Measurements from ENCODE around the gene KIF5C. TPM values are rescaled to one million over a fixed set of nuclear protein-coding genes. Genes with fewer than 3 reads are reported as not detected.
A peak's percentile ranks its signal among the peaks of the same experiment; 100 is the strongest.

Gene KIF5C
- total RNA-seq, 1 donor from 2014 or later = 1.3 TPM

- no peak overlapping the region for H3K4me3 Mint-ChIP-seq
- H3K36me3 Mint-ChIP-seq = no peaks in the 10 kb centered on the region
- H3K27me3 Mint-ChIP-seq (ENCODE audit: low read depth) = no peaks in the 10 kb centered on the region
- no peak for DNase-seq (ENCODE audit: low spot score in 2 of 2, unreplicated experiment in 2 of 2)
- H3K27ac Mint-ChIP-seq = peak overlapping the region; percentile 86
- peaks cover 53% of the 10 kb centered on the region for H3K4me1 Mint-ChIP-seq
- H3K9me3 Mint-ChIP-seq = peaks cover 5% of the 10 kb centered on the region
- TF ChIP-seq CTCF (IDR thresholded peaks at IDR 0.05; ENCODE audit: unreplicated experiment) = no peak
These were observed 190.0 kb downstream of the KIF5C start for GRCh38 chr2:149064856-149065630.

GRCh38 chr2:149068225-149068995, 193.4 kb downstream of the KIF5C start:
- Mint-ChIP-seq H3K4me3 (no peak overlapping the region), H3K4me1 (peaks cover 60% of the 10 kb centered on the region), H3K9me3 (peaks cover 5% of the 10 kb centered on the region), H3K36me3 (no peaks in the 10 kb centered on the region), H3K27ac (peak overlapping the region; percentile 92), H3K27me3 (ENCODE audit: low read depth) (no peaks in the 10 kb centered on the region)
- DNase-seq (ENCODE audit: low spot score in 2 of 2, unreplicated experiment in 2 of 2) = no peak
- no peak for TF ChIP-seq CTCF (IDR thresholded peaks at IDR 0.05; ENCODE audit: unreplicated experiment)

- DNase-seq (ENCODE audit: low spot score in 2 of 2, unreplicated experiment in 2 of 2) = no peak
- no peaks in the 10 kb centered on the region for H3K27me3 Mint-ChIP-seq (ENCODE audit: low read depth)
- TF ChIP-seq CTCF (IDR thresholded peaks at IDR 0.05; ENCODE audit: unreplicated experiment) = no peak
- H3K27ac Mint-ChIP-seq = peak overlapping the region; percentile 92
- H3K4me1 Mint-ChIP-seq = peaks cover 66% of the 10 kb centered on the region
- peaks cover 5% of the 10 kb centered on the region for H3K9me3 Mint-ChIP-seq
- no peak overlapping the region for H3K4me3 Mint-ChIP-seq
- no peaks in the 10 kb centered on the region for H3K36me3 Mint-ChIP-seq
These were observed 194.2 kb downstream of the KIF5C start for GRCh38 chr2:149068996-149069888.

- Mint-ChIP-seq H3K27ac (peak overlapping the region; percentile 92), H3K4me3 (no peak overlapping the region), H3K9me3 (peaks cover 5% of the 10 kb centered on the region), H3K27me3 (ENCODE audit: low read depth) (no peaks in the 10 kb centered on the region), H3K4me1 (peaks cover 70% of the 10 kb centered on the region), H3K36me3 (no peaks in the 10 kb centered on the region)
- DNase-seq (ENCODE audit: low spot score in 2 of 2, unreplicated experiment in 2 of 2) = no peak
- no peak for TF ChIP-seq CTCF (IDR thresholded peaks at IDR 0.05; ENCODE audit: unreplicated experiment)
These were observed 195.8 kb downstream of the KIF5C start for GRCh38 chr2:149070681-149071320.

GRCh38 chr2:149075105-149075504, 200.1 kb downstream of the KIF5C start:
- Mint-ChIP-seq H3K9me3 (no peaks in the 10 kb centered on the region), H3K36me3 (no peaks in the 10 kb centered on the region), H3K4me1 (peaks cover 87% of the 10 kb centered on the region), H3K4me3 (peak overlapping the region; percentile 38), H3K27ac (peak overlapping the region; percentile 95), H3K27me3 (ENCODE audit: low read depth) (no peaks in the 10 kb centered on the region)
- TF ChIP-seq CTCF (IDR thresholded peaks at IDR 0.05; ENCODE audit: unreplicated experiment) = no peak
- no peak for DNase-seq (ENCODE audit: low spot score in 2 of 2, unreplicated experiment in 2 of 2)

Measured in mesothelial cell of epicardium (in vitro differentiated cells).